Endodermal cell (in vitro differentiated cells): ENCODE measurements around the gene NT5C2. TPM values are rescaled to one million over a fixed set of nuclear protein-coding genes. Genes with fewer than 3 reads are reported as not detected.
"Not testable (repeated sequence)": the region's sequence is repeated elsewhere in the genome, so short reads cannot be mapped to it uniquely, and the experiment has no call there.

Source experiments
- DNase-seq: peaks from one replicate; pipeline ENCODE4 v3.0.0-alpha.2; 2017
- H3K27ac ChIP-seq: 2 replicates; pipeline ENCODE4 v1.5.1; 2013; ENCODE audit warnings: mild to moderate bottlenecking, low read depth, low read length, moderate library complexity
- H3K27me3 ChIP-seq: 2 replicates; pipeline ENCODE4 v1.6.1; 2013; ENCODE audit warnings: mild to moderate bottlenecking, low read length, moderate library complexity; ENCODE audit not compliant: insufficient read depth, control insufficient read depth, poor library complexity, severe bottlenecking
- H3K36me3 ChIP-seq: 2 replicates; pipeline ENCODE4 v1.7.0; 2013; ENCODE audit warnings: mild to moderate bottlenecking, low read length, moderate library complexity; ENCODE audit not compliant: control insufficient read depth, insufficient read depth
- H3K4me1 ChIP-seq: one replicate; pipeline ENCODE4 v1.7.0; 2013; ENCODE audit warnings: low read length; ENCODE audit not compliant: control insufficient read depth, insufficient read depth
- H3K4me3 ChIP-seq: 2 replicates; pipeline ENCODE4 v1.5.1; 2013; ENCODE audit warnings: mild to moderate bottlenecking, low read length, moderate library complexity
- H3K9ac ChIP-seq: 2 replicates; pipeline ENCODE4 v1.6.1; 2013; ENCODE audit warnings: mild to moderate bottlenecking, low read length, moderate library complexity; ENCODE audit not compliant: poor library complexity, severe bottlenecking; ENCODE audit errors: extremely low read depth
- H3K9me3 ChIP-seq: 2 replicates; pipeline ENCODE4 v1.6.1; 2013; ENCODE audit warnings: mild to moderate bottlenecking, low read length, moderate library complexity; ENCODE audit not compliant: control insufficient read depth
- H3K27ac Mint-ChIP-seq: 2 replicates; pipeline ENCODE4 v1.8.0; 2020; ENCODE audit warnings: mixed read lengths
- H3K27me3 Mint-ChIP-seq: 2 replicates; pipeline ENCODE4 v1.8.0; 2021; ENCODE audit warnings: mild to moderate bottlenecking, mixed read lengths; ENCODE audit not compliant: insufficient read depth
- H3K36me3 Mint-ChIP-seq: 2 replicates; pipeline ENCODE4 v1.8.0; 2020; ENCODE audit warnings: low read depth, mixed read lengths
- H3K4me1 Mint-ChIP-seq: 2 replicates; pipeline ENCODE4 v1.8.0; 2020; ENCODE audit warnings: mixed read lengths
- H3K4me3 Mint-ChIP-seq: 2 replicates; pipeline ENCODE4 v1.8.0; 2020; ENCODE audit warnings: mild to moderate bottlenecking, moderate library complexity, mixed read lengths
- H3K9me3 Mint-ChIP-seq: 2 replicates; pipeline ENCODE4 v1.8.0; 2020; ENCODE audit warnings: mild to moderate bottlenecking, mixed read lengths
- WGBS, 2 experiments: methylation state at CpG; one replicate each; pipeline versions ENCODE4 v1.1.5 to v1.1.7; 2013; ENCODE audit warnings: missing lambda C conversion rate in 2 of 2, mixed read lengths in 1 of 2; ENCODE audit not compliant: insufficient coverage in 1 of 2, insufficient read length in 1 of 2; 5-methylcytosine and 5-hydroxymethylcytosine counted together
- total RNA-seq, 2 donors: library from RNA; stranded (reverse); fragmentation: NEBNext Ultra II Directional in 1 of 2; extraction: Animal tissue kit (Norgen Biotek cat#: 25700) in 1 of 2; gene quantifications; 2 replicates in 1 of 2; 3 replicates in 1 of 2; pipeline ENCODE4 v1.2.1, GENCODE V29; 2021
- TF ChIP-seq, protein P1 (sequence below): fragments of 200-600 bp; sonication (generic); conservative IDR thresholded peaks from 2 replicates; pipeline ENCODE4 v1.5.0; 2021; ENCODE audit warnings: antibody characterized with exemption, mild to moderate bottlenecking

Gene NT5C2
- total RNA-seq, 2 donors from 2014 or later = 122 to 148 TPM

DNA sequence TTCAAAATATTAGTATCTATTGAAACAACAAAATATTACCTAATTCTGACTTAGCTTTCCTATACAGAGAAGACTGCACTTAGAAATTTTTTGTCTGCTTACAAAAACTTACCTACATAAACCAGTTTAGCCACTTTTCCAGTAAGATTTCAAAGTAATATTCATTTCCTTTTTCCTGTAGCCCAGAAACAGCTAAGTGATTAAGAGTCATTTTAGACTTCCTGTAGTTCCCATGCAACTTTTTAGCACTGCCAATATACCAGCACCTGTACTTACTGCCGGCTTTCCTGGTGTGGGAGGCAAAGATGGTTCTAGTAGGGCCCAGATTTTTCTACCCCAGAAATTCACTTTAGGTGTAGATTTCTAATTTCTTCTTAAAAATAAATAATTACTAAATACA is 21.8 kb downstream of the NT5C2 start:
- Mint-ChIP-seq H3K4me3 (no peak overlapping the region), H3K27me3 (no peaks in the 10 kb centered on the region), H3K9me3 (no peaks in the 10 kb centered on the region), H3K27ac (no peak overlapping the region), H3K36me3 (peaks cover 55% of the 10 kb centered on the region), H3K4me1 (peaks cover 2% of the 10 kb centered on the region)
- Histone ChIP-seq H3K9ac (no peak overlapping the region), H3K4me1 (no peaks in the 10 kb centered on the region), H3K27ac (no peak overlapping the region), H3K27me3 (no peaks in the 10 kb centered on the region), H3K36me3 (peaks cover 72% of the 10 kb centered on the region), H3K4me3 (no peak overlapping the region), H3K9me3 (peaks cover 2% of the 10 kb centered on the region)
- TF ChIP-seq, protein P1, sequence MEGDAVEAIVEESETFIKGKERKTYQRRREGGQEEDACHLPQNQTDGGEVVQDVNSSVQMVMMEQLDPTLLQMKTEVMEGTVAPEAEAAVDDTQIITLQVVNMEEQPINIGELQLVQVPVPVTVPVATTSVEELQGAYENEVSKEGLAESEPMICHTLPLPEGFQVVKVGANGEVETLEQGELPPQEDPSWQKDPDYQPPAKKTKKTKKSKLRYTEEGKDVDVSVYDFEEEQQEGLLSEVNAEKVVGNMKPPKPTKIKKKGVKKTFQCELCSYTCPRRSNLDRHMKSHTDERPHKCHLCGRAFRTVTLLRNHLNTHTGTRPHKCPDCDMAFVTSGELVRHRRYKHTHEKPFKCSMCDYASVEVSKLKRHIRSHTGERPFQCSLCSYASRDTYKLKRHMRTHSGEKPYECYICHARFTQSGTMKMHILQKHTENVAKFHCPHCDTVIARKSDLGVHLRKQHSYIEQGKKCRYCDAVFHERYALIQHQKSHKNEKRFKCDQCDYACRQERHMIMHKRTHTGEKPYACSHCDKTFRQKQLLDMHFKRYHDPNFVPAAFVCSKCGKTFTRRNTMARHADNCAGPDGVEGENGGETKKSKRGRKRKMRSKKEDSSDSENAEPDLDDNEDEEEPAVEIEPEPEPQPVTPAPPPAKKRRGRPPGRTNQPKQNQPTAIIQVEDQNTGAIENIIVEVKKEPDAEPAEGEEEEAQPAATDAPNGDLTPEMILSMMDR = no peak
- WGBS, 2 experiments = 100% methylated on average over 1 of the region's 1 CpG; no CpG with 5 or more reads in 1 of the 2 experiments
- no peak for DNase-seq

DNA sequence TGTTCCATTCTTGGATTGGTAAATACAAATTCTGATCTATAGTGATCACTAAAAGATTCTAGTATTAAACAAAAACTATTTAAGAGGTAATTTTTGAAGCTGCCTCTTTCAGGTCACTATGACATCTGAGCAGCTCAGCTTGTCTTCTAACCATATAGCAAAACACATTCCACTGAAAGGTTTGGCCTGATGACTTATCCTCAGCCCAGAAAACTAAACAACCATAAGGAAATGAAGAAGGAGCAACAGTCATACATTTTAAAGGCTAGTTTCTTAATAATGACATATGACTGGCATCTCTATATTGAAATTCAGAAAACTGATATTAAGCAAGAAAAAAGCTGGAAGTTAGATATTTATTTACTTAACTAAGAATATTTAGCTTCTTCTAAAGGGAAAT is 24.6 kb downstream of the NT5C2 start:
- Histone ChIP-seq H3K4me3 (no peak overlapping the region), H3K27me3 (no peaks in the 10 kb centered on the region), H3K4me1 (no peaks in the 10 kb centered on the region), H3K9me3 (peaks cover 21% of the 10 kb centered on the region), H3K9ac (no peak overlapping the region), H3K27ac (no peak overlapping the region), H3K36me3 (peaks cover 73% of the 10 kb centered on the region)
- peaks cover 54% of the 10 kb centered on the region for H3K36me3 Mint-ChIP-seq
- TF ChIP-seq, protein P1 = no peak
- no peaks in the 10 kb centered on the region for H3K27me3 Mint-ChIP-seq
- H3K4me3 Mint-ChIP-seq = no peak overlapping the region
- H3K4me1 Mint-ChIP-seq = no peaks in the 10 kb centered on the region
- no peak for DNase-seq
- peaks cover 9% of the 10 kb centered on the region for H3K9me3 Mint-ChIP-seq
- no peak overlapping the region for H3K27ac Mint-ChIP-seq

GRCh38 chr10:103167554-103167953 is 25.5 kb downstream of the NT5C2 start:
- H3K4me3 ChIP-seq, H3K9ac ChIP-seq, H3K27me3 ChIP-seq, H3K9me3 Mint-ChIP-seq, H3K4me3 Mint-ChIP-seq, H3K27ac Mint-ChIP-seq, H3K27ac ChIP-seq, H3K27me3 Mint-ChIP-seq, DNase-seq, H3K4me1 Mint-ChIP-seq, H3K4me1 ChIP-seq: not testable (repeated sequence)
- Histone ChIP-seq H3K9me3 (peaks cover 27% of the 10 kb centered on the region), H3K36me3 (peaks cover 74% of the 10 kb centered on the region)
- peaks cover 53% of the 10 kb centered on the region for H3K36me3 Mint-ChIP-seq
- 93 to 96% methylated on average over 4 to 5 of the region's 5 CpGs for WGBS, 2 experiments

- H3K27me3 Mint-ChIP-seq = no peaks in the 10 kb centered on the region
- peaks cover 27% of the 10 kb centered on the region for H3K9me3 ChIP-seq
- H3K36me3 Mint-ChIP-seq = peaks cover 59% of the 10 kb centered on the region
- no peaks in the 10 kb centered on the region for H3K27me3 ChIP-seq
- H3K36me3 ChIP-seq = peaks cover 78% of the 10 kb centered on the region
- no peak overlapping the region for H3K9ac ChIP-seq
- H3K4me1 ChIP-seq = no peaks in the 10 kb centered on the region
- H3K27ac Mint-ChIP-seq = no peak overlapping the region
- no peak overlapping the region for H3K4me3 Mint-ChIP-seq
- no peaks in the 10 kb centered on the region for H3K4me1 Mint-ChIP-seq
- H3K4me3 ChIP-seq = no peak overlapping the region
- DNase-seq = no peak
- H3K27ac ChIP-seq = no peak overlapping the region
- H3K9me3 Mint-ChIP-seq = peaks cover 11% of the 10 kb centered on the region
- 93 to 94% methylated on average over 2 to 3 of the region's 3 CpGs for WGBS, 2 experiments
- TF ChIP-seq, protein P1 = no peak
Measured at GRCh38 chr10:103166523-103166922, 26.5 kb downstream of the NT5C2 start.

DNA sequence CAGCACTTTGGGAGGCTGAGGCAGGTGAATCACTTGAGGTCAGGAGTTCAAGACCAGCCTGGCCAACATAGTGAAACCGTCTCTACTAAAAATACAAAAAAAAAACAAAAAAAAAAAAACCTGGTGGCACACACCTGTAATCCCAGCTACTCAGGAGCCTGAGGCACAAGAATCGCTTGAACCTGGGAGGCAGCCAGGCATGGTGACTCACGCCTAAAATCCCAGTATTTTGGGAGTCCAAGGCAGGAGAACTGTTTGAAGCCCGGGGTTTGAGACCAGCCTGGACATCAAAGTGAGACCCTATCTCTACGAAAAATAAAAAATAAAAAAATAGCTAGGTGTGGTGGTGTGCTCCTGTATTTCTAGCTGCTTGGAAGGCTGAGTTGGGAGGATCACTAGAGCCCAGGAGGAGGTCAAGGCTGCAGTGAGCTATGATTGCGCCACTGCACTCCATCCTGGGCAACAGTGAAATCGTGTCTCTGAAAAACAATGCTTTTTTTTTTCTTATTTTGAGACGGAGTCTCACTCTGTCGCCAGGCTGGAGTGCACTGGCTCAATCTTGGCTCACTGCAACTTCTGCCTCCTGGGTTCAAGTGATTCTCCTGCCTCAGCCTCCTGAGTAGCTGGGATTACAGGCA is 29.2 kb downstream of the NT5C2 start:
- Mint-ChIP-seq H3K36me3 (peaks cover 72% of the 10 kb centered on the region), H3K9me3 (peaks cover 11% of the 10 kb centered on the region)
- H3K27me3 ChIP-seq, H3K27me3 Mint-ChIP-seq, H3K9ac ChIP-seq, H3K27ac ChIP-seq, H3K27ac Mint-ChIP-seq, H3K4me1 ChIP-seq, DNase-seq, H3K4me1 Mint-ChIP-seq, H3K4me3 ChIP-seq, H3K4me3 Mint-ChIP-seq: not testable (repeated sequence)
- Histone ChIP-seq H3K9me3 (peaks cover 41% of the 10 kb centered on the region), H3K36me3 (peaks cover 80% of the 10 kb centered on the region)
- WGBS, 2 experiments = 84 to 98% methylated on average over 7 to 9 of the region's 9 CpGs
